Tracheal epithelial cell (primary cell): ENCODE results near the gene FNDC3B. TPM values are rescaled to one million over a fixed set of nuclear protein-coding genes. Genes with fewer than 3 reads are reported as not detected.

ENCODE experiments used
- total RNA-seq: library from RNA; depleted of rRNA; stranded (reverse); fragments of >200 nt; gene quantifications from 2 replicates; pipeline ENCODE4 v1.2.1, GENCODE V29; 2014

Gene FNDC3B
- 33.9 and 61.2 TPM in 2 replicates for total RNA-seq

GRCh38 chr3:172039436-172040077, at the start of gene FNDC3B:
FNDC3B (plus strand) TSS chr3:172039578; CDS start chr3:172112480, 72,902 bp downstream.

GRCh38 chr3:172447611-172448579, 408.5 kb downstream of the FNDC3B start, which contains the start of gene GHSR:
GHSR (minus strand) TSS chr3:172448456; CDS start chr3:172448413, 43 bp downstream.

Other genes starting within 250 kb of the FNDC3B start
- 11.1 and 23.0 TPM in 2 replicates for gene PLD1, start 229.1 kb upstream of the FNDC3B start, total RNA-seq
- gene TMEM212, start 196.2 kb upstream of the FNDC3B start, total RNA-seq: not detected in 2 replicates